GM21786 (cell line): ENCODE results near the gene MARF1.

Experiments
- ATAC-seq: cut with Tn5 transposase; IDR thresholded peaks from one replicate; pipeline ENCODE4 v1.9.1; 2021; ENCODE audit not compliant: unreplicated experiment

Gene MARF1

GRCh38 chr16:15601212-15601879 is 41.6 kb downstream of the MARF1 start:
- ATAC-seq = no peak

- ATAC-seq = no peak
Observed at GRCh38 chr16:15599303-15600070, 43.5 kb downstream of the MARF1 start.

- ATAC-seq = no peak
Observed at GRCh38 chr16:15598648-15599190, 44.2 kb downstream of the MARF1 start.

GRCh38 chr16:15597822-15598647 is 44.9 kb downstream of the MARF1 start:
- no peak for ATAC-seq

GRCh38 chr16:15597135-15597534 is 45.8 kb downstream of the MARF1 start:
- no peak for ATAC-seq

GRCh38 chr16:15594711-15595320 is 48.1 kb downstream of the MARF1 start:
- no peak for ATAC-seq

- no peak for ATAC-seq
Observed at GRCh38 chr16:15593235-15593634, 49.7 kb downstream of the MARF1 start.

GRCh38 chr16:15592324-15592723 is 50.6 kb downstream of the MARF1 start:
- no peak for ATAC-seq

- ATAC-seq = no peak
Observed at GRCh38 chr16:15587152-15587825, 55.7 kb downstream of the MARF1 start.

- no peak for ATAC-seq
Observed at GRCh38 chr16:15586716-15587115, 56.2 kb downstream of the MARF1 start.

GRCh38 chr16:15585956-15586355 is 57.0 kb downstream of the MARF1 start:
- ATAC-seq = no peak

- ATAC-seq = no peak
Observed at GRCh38 chr16:15583526-15583925, 59.4 kb downstream of the MARF1 start.

- no peak for ATAC-seq
Observed at GRCh38 chr16:15581127-15581815, 61.7 kb downstream of the MARF1 start.

- no peak for ATAC-seq
Observed at GRCh38 chr16:15578824-15579223, 64.1 kb downstream of the MARF1 start.

- no peak for ATAC-seq
Observed at GRCh38 chr16:15576960-15577958, 65.7 kb downstream of the MARF1 start.

- no peak for ATAC-seq
Observed at GRCh38 chr16:15575293-15576049, 67.5 kb downstream of the MARF1 start.

- no peak for ATAC-seq
Observed at GRCh38 chr16:15574614-15574948, 68.4 kb downstream of the MARF1 start.
